Lower lobe of right lung (tissue), 2 donors: ENCODE measurements around the gene SAV1. TPM values are rescaled to one million over a fixed set of nuclear protein-coding genes. Genes with fewer than 3 reads are reported as not detected.

ENCODE experiments used
- ATAC-seq, 2 donors: fragments of 200-7000 bp; cut with Tn5 transposase; one replicate each; pipeline ENCODE4 v1.9.1; 2020 to 2022; ENCODE audit warnings: mild to moderate bottlenecking in 2 of 2, moderate library complexity in 2 of 2
- DNase-seq: peaks from one replicate; pipeline ENCODE4 v3.0.0-alpha.2; 2020
- H3K27ac ChIP-seq: fragments of 200-600 bp; one replicate; pipeline ENCODE4 v1.8.0; 2022
- H3K27me3 ChIP-seq: fragments of 200-600 bp; one replicate; pipeline ENCODE4 v1.8.0; 2022; ENCODE audit warnings: low read depth
- H3K36me3 ChIP-seq: fragments of 200-600 bp; one replicate; pipeline ENCODE4 v1.8.0; 2022; ENCODE audit warnings: mild to moderate bottlenecking
- H3K4me1 ChIP-seq: fragments of 200-600 bp; one replicate; pipeline ENCODE4 v1.8.0; 2022
- H3K4me3 ChIP-seq: fragments of 200-600 bp; one replicate; pipeline ENCODE4 v1.8.0; 2022; ENCODE audit warnings: mild to moderate bottlenecking
- H3K9me3 ChIP-seq: fragments of 200-600 bp; one replicate; pipeline ENCODE4 v1.8.0; 2022
- intact Hi-C: fragments of 100-400 bp; cut with DNase I; formaldehyde crosslinking; loops from one replicate; pipeline ENCODE4 v1.11.0; 2022
- total RNA-seq: library from RNA; stranded (reverse); fragmentation: NEBNext Ultra II Directional; extraction: Animal tissue kit (Norgen Biotek cat#: 25700); gene quantifications from one replicate; pipeline ENCODE4 v1.2.1, GENCODE V29; 2021
- TF ChIP-seq, protein P1 (sequence below): fragments of 200-600 bp; IDR thresholded peaks from one replicate; pipeline ENCODE4 v1.8.0; 2022; ENCODE audit warnings: antibody characterized with exemption, mild to moderate bottlenecking
- donor health status: DM: no; HTN: yes; CAD: no; lungs with severe emphysema.

SAV1 gene
- total RNA-seq, 1 donor from 2014 or later, result 39.3 TPM

DNA sequence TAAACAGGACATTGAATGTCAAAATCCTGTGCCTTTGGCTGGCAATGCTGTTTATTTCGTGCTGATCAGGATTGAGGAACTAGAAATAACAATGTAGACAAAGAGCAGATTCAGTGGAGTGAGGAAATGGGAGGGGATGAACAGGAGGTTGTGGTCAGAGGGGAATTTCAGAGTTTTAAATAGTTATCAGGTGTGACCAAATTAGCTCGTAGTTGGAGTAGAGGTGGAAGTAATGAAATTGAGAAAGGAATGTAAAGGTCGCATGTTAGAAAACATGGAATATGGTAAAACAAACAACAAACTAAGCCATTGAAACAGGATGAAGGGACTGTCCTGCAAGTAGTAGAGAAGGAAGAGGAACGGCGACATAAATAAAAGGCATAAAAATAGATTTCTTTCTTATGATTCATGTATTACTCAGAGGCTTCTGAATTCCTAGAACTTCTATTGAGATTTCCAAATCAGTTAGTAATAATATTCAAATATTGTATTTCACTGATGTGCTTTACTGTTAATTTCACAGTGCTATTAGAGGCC lies 9.5 kb upstream of the SAV1 start:
- Histone ChIP-seq H3K9me3 (no peaks in the 10 kb centered on the region), H3K4me1 (peaks cover 19% of the 10 kb centered on the region), H3K4me3 (no peak overlapping the region), H3K27ac (peak overlapping the region; percentile 3), H3K36me3 (no peaks in the 10 kb centered on the region), H3K27me3 (no peaks in the 10 kb centered on the region)
- DNase-seq, result no peak
- TF ChIP-seq, protein P1, sequence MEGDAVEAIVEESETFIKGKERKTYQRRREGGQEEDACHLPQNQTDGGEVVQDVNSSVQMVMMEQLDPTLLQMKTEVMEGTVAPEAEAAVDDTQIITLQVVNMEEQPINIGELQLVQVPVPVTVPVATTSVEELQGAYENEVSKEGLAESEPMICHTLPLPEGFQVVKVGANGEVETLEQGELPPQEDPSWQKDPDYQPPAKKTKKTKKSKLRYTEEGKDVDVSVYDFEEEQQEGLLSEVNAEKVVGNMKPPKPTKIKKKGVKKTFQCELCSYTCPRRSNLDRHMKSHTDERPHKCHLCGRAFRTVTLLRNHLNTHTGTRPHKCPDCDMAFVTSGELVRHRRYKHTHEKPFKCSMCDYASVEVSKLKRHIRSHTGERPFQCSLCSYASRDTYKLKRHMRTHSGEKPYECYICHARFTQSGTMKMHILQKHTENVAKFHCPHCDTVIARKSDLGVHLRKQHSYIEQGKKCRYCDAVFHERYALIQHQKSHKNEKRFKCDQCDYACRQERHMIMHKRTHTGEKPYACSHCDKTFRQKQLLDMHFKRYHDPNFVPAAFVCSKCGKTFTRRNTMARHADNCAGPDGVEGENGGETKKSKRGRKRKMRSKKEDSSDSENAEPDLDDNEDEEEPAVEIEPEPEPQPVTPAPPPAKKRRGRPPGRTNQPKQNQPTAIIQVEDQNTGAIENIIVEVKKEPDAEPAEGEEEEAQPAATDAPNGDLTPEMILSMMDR, result no peak
- ATAC-seq, result peak; percentile 47 to 53
- intact Hi-C loops, result no loop called here

DNA sequence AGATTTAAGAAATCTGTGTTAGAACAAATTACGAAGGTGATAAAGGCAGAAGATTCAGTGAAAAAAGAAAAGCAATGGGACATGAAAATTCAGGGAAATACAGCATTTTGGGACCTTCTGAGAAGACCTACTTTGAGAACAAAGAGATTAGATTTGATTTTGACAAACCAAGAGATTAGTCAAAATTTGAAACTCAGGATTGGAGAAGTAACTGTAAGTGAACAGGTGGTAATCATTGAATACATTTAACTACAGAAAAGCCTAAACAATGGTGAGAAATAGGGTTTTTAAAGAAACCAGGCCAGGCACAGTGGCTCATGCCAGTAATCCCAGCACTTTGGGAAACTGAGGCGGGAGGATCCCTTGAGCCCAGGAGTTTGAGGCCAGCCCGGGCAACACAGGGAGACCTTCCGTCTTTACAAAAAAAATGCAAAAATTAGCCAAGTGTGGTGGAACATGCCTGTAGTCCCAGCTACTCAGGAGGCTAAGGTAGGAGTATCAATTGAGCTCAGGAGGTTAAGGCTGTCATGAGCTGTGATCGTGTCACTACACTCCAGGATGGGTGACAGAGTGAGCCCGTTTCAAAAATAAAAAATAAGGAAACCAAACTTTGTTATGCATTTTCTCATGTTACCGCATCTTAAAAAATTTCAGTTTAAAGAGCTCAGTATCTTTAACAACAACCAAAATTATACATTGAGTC lies 8.9 kb upstream of the SAV1 start:
- no peak for ATAC-seq
- Histone ChIP-seq H3K27me3 (no peaks in the 10 kb centered on the region), H3K36me3 (no peaks in the 10 kb centered on the region), H3K27ac (peak overlapping the region; percentile 18), H3K4me1 (peaks cover 19% of the 10 kb centered on the region), H3K4me3 (no peak overlapping the region), H3K9me3 (no peaks in the 10 kb centered on the region)
- DNase-seq, result no peak
- TF ChIP-seq, protein P1, result no peak
- intact Hi-C loops, result no loop called here

DNA sequence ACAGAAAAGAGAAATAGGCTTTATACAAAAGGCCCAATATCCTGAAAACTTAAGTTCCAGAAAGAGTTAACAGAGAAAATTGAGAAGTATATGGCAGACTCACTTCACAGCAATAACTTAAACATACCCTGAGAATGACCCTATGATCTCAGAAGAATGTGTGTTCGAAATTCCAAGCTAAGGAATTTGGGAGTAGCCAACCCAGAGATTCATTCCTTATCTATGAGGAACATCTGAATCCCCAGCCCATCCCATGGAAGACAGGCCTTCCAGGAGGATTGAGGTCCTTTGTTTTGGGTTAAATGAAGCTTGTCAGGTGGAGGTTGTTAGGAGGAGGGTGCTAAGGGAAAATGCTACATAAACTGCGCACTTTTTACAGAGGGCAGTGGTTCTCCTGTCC lies 7.5 kb upstream of the SAV1 start:
- TF ChIP-seq, protein P1, result no peak
- DNase-seq, result no peak
- H3K27ac ChIP-seq, result no peak overlapping the region
- no peaks in the 10 kb centered on the region for H3K36me3 ChIP-seq
- no peak overlapping the region for H3K4me3 ChIP-seq
- intact Hi-C loops, result no loop called here
- ATAC-seq, result no peak
- peaks cover 19% of the 10 kb centered on the region for H3K4me1 ChIP-seq
- H3K27me3 ChIP-seq, result no peaks in the 10 kb centered on the region
- no peaks in the 10 kb centered on the region for H3K9me3 ChIP-seq

DNA sequence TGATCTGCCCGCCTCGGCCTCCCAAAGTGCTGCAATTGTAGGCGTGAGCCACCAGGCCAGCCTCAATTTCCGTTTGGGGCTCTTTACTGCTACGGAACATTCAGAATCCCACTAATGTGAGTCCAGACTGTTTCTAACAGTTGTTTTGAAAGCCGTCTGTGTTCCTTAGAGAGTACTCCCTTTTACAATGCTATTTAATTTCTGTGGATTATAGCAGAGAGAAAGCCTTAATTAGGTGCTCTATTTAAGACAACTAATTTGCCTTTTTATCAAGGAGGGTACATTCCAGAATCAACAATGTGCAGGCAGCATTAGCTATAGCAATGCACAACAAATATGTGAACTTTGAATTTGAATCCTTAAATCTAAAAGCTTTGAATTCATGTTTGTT lies 2.8 kb upstream of the SAV1 start:
- Histone ChIP-seq H3K36me3 (no peaks in the 10 kb centered on the region), H3K9me3 (no peaks in the 10 kb centered on the region), H3K4me3 (no peak overlapping the region), H3K27ac (no peak overlapping the region), H3K27me3 (no peaks in the 10 kb centered on the region), H3K4me1 (peaks cover 3% of the 10 kb centered on the region)
- intact Hi-C loops, result no loop called here
- TF ChIP-seq, protein P1, result no peak
- DNase-seq, result no peak
- ATAC-seq, result no peak

DNA sequence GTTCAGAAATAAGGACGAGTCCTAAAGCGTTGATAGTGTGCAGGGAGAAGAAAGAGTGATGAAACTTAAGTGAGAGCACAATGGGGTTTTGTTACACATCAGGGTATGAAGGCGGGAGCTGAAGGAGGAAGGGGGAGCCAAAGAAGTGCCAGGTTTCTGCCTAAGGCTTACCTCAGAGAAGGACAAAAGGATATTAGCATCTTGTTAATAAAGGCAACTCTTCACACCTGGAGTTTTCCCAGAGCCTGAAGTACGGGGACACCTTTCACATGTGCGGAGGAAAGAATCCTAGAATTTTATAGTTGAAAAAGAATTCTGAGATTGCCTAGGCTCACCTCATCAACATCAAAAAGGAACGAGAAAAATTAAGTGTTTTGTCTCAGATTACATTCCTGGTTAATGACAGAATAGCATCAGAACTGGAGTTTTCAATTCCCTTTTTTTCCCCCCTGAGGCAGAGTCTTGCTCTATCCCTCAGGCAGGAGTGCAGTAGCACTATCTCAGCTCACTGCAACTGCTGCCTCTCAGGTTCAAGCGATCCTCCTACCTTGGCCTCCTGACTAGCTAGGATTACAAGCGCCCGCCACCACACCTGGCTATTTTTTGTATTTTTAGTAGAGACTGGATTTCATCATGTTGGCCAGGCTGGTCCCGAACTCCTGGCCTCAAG lies 2.2 kb upstream of the SAV1 start:
- TF ChIP-seq, protein P1, result no peak
- no peaks in the 10 kb centered on the region for H3K9me3 ChIP-seq
- ATAC-seq (no peak), DNase-seq (no peak)
- no peak overlapping the region for H3K27ac ChIP-seq
- H3K27me3 ChIP-seq, result no peaks in the 10 kb centered on the region
- H3K4me1 ChIP-seq, result peaks cover 9% of the 10 kb centered on the region
- intact Hi-C loops, result no loop called here
- no peak overlapping the region for H3K4me3 ChIP-seq
- no peaks in the 10 kb centered on the region for H3K36me3 ChIP-seq
